Epidermal melanocyte (primary cell): ENCODE results near the gene PNPLA7.
A peak's percentile ranks its signal among the peaks of the same experiment; 100 is the strongest.
"Not testable (repeated sequence)": the region's sequence is repeated elsewhere in the genome, so short reads cannot be mapped to it uniquely, and the experiment has no call there.

Source experiments
- DNase-seq: peaks from one replicate; pipeline ENCODE4 v3.0.0; 2011; ENCODE audit warnings: low spot score; ENCODE audit not compliant: insufficient read length

Gene PNPLA7

DNA sequence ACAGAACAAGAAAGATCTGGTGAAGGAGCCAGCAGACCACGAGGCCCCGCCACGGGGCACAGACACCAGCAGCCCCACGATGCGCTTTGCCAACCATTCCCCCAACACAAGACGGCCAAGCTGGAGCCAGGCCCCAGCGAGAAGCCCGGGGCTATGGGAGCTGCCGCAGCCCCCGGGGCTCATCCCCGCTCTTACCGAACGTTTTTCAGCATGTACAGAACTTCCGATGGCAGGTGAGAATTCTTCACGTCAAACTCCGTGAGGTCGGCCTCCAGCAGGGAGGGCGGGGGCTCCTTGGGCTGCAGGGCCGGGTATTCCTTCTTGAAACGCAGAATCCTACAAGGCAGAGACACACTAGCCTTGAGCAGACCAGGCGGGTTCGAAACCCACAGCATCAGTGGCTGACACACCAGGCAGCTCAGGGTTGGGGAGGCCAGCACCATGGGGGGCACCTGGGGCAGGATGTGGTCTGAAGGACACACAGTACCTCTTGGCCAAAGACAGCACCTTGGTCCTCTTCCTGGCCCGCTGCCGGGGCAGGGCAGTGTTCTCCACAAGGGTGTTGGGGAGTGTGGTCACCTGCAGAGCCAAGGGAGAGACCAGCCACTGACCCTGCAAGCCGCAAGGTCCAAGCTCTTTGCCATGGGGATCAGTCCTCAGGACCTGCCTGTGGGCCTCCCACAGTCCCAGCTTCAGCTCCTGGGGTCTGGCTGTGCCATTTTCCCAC lies 6.8 kb downstream of the PNPLA7 start:
- no peak for DNase-seq

DNA sequence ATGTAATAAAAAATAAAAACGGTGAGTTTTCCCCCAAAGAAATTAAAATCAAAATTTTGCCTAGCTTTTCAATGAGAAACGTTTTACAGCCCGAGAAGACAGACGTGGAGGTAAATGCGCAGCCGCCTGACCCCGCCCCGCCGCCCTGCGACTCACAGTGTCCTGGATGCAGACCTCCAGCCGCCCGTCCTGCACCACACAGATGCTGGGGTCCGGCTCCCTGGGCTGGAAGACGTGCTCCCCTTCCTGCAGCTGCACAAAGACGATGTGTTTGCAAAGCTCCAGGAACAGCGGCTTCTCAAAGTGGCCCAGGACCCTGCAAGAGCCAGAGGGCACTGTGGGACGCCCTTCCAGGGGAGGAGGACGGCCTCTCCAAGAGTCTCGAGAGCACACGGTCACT lies 7.7 kb downstream of the PNPLA7 start:
- DNase-seq: no peak

DNA sequence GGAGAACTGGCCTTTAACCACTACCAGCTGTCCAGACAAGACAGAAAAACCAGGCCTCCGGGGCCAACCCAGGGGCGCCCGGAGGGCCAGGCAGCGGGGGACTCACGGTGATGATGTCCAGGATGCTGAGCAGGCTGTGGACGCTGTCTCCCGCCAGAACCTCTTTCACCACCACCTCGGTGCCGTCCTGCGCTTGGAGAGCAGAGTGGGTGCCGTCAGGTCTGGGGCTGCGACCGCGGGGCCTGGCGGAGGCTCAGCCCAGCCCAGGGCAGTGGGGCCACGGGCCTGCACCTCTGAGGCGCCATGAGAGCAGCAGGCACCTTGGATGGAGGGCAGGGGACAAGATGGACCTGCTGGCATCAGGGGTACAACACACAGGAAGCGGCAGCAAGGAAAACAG lies 9.7 kb downstream of the PNPLA7 start:
- DNase-seq: no peak

DNA sequence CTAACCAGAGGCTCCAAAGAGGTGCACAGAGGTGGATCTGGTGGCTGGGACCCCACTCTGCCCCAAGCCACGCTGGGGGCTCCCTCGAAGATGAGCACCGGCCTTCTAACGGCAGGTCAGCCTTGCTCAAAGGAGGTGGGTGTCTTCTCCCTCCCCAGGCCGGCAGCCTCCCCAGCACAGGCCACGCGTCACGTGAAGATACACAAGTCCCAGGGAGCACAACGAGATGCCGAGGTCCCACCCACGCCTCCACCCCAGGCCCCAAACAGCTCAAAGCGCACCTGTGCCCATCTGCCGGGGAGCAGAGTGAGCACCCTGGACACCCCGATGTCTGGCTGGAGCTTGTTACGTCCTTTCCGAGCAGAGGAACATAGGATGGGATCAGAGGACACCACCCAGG lies 12.1 kb downstream of the PNPLA7 start:
- no peak for DNase-seq

DNA sequence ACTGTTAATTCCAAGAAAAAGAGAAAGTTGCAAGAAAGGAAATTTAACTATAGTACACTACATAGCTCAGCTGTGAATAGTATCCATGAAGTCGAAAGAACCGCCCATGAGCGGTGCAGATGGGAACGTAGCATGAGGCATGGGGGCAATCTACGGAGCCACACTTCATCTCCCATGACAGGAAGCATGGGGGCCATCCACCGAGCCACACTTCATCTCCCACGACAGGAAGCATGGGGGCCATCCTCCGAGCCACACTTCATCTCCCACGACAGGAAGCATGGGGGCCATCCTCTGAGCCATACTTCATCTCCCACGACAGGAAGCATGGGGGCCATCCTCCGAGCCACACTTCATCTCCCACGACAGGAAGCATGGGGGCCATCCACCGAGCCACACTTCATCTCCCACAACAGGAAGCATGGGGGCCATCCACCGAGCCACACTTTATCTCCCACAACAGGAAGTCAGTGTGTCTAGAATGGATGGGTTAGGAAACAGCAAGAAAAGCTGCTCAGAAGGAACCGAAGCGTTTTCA lies 13.5 kb downstream of the PNPLA7 start:
- not testable (repeated sequence) for DNase-seq

DNA sequence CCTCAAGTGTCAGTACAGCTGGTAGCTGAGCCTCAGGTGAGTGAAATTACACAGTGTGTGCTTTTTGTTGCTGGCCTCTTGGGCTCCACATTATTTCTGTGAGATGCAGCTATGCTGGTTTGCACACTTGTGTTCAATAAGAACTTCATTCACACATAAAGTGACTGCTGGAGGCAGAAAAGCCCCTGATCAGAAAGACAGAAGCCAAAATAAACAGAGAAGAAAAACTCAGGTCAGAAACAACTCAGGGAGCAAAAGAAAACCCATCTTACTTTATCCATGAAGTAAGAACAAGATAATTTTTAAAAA lies 15.1 kb downstream of the PNPLA7 start:
- DNase-seq: no peak

DNA sequence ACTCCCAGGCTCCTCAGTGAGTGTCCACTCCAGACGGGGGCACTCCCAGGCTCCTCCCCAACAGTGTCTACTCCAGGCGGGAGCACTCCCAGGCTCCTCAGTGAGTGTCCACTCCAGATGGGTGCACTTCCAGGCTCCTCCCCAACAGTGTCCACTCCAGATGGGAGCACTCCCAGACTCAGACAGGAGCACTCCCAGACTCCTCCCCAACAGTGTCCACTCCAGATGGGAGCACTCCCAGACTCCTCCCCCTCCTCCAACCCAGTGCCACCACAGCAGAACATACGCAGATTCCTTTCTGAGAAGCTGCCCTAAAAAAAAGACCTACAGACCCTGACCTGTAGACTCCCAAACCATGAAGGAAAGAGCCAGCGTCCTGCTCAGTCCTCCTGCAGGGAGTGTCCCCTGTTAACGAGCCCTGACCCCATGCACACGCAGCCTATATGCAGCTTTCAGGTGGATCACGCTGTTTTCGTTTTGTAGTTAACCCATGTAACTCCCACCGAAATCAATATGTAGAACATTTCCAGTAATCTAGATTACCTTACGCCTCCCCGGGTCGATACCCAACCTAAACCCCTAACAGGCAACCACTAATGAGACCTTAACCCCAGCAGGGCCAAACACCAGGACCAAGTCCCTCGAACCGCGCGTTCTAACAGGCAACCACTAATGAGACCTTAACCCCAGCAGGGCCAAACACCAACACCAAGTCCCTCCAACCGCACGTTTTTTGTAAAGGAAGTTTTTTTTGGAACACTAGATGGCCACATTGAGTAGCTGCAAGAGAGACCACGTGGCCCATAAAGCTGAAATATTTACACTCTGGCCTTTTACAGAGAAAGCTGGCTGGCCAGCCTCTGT lies 15.7 kb downstream of the PNPLA7 start:
- peak; percentile 77 for DNase-seq

DNA sequence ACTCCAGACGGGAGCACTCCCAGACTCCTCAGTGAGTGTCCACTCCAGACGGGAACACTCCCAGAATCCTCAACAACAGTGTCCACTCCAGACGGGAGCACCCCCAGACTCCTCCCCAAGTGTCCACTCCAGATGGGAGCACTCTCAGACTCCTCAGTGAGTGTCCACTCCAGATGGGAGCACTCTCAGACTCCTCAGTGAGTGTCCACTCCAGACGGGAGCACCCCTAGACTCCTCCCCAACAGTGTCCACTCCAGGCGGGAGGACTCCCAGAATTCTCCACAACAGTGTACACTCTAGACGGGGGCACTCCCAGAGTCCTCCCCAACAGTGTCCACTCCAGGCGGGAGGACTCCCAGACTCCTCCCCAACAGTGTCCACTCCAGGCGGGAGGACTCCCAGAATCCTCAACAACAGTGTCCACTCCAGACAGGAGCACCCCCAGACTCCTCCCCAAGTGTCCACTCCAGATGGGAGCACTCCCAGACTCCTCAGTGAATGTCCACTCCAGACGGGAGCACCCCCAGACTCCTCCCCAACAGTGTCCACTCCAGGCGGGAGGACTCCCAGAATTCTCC lies 17.2 kb downstream of the PNPLA7 start:
- not testable (repeated sequence) for DNase-seq

DNA sequence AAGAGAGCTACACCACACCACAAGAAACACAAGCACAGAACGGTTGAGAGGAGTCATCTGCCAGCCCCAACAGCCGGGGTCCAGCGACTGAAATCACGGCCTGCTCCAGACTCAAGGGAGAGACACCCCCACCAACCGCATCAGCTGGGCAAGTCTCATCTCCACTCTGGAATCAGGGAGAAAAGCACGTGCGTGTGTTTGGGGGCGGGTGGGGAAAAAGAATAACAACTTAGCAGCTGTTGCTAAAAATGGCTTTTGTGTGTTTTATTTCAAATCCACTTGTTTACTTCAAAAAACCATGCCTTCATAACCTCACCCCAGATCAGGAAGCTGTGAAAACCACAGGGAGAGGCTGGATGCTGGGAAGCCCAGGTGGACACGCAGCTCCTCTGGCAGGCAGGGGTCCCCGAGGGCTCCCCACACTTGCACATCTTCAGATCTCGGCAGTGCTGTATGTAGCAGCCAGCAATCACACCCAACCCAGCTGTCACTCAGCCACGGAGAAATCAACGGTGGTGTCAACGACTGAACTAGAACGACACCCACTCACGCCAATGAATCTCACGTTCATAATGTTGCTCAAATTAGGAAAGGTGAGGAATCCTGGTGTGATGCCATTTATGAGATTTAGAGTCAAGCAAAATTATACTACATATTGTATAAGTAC lies 19.0 kb downstream of the PNPLA7 start:
- DNase-seq: no peak

DNA sequence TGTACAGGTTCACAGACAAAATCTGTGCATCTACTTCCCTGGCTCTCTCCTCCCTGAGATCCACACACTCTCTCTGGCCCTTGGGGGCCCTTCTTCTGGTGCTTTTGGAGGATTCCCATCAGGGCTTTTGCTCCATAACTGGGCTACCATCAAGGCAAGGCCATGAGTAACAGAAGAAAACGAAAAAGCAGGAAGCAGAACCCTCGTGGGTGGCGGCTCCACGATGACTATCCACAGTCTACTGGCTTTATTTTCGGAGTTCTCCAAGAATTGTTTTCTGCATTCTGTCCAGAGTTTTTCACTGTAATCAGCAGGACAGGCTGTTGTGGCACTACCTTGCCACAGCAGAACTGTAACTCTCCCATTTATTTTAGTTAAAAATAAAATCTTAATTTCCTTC lies 19.9 kb downstream of the PNPLA7 start:
- no peak for DNase-seq

DNA sequence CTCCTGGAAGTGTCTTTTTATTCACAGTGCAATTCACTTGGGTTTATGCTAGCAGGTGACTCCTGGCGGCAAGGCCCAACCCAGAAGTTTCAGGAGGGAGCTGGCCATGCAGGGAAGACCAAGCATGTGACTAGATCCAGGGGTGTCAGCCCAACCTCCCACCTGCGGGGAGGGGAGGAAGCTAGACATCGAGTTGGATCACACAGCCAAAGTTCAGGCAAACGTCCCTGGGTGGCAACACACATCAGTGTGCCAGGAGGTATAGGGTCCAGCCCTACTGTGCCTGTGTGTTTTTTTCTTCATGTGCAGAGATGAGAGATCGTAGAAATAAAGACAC lies 25.3 kb downstream of the PNPLA7 start:
- no peak for DNase-seq

DNA sequence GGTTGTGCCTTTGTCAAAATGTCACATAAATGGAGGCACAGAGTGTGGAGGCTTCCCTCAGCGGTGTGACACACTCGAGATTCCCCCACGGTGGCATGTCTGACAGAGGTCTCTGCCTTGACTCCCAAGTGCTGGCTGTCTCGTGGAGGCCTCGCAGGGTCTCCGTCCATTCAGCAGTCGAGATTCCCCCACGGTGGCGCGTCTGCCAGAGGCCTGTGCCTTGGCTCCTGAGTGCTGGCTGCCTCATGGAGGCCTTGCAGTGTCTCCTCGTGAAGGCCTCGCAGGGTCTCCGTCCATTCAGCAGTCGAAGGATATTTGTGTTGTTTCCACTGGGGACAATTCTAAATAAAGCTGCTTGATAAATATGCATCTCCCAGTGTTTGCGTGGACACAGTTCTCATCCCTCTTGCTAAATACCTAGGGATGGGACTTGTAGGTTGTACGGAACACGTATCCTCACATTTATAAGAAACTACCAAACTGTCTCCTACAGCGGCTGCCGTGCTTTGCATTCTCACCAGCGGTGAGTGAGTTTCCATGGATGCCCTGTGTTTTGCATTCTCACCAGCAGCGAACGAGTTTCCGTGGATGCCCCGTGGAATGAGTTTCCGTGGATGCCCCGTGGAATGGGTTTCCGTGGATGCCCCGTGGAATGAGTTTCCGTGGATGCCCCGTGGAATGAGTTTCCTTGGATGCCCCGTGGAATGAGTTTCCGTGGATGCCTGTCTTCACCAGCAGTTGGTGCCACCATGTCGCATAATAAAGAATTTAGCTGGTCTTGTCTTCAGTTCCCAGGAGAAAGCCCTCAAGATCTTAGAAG lies 25.8 kb downstream of the PNPLA7 start:
- DNase-seq: no peak

DNA sequence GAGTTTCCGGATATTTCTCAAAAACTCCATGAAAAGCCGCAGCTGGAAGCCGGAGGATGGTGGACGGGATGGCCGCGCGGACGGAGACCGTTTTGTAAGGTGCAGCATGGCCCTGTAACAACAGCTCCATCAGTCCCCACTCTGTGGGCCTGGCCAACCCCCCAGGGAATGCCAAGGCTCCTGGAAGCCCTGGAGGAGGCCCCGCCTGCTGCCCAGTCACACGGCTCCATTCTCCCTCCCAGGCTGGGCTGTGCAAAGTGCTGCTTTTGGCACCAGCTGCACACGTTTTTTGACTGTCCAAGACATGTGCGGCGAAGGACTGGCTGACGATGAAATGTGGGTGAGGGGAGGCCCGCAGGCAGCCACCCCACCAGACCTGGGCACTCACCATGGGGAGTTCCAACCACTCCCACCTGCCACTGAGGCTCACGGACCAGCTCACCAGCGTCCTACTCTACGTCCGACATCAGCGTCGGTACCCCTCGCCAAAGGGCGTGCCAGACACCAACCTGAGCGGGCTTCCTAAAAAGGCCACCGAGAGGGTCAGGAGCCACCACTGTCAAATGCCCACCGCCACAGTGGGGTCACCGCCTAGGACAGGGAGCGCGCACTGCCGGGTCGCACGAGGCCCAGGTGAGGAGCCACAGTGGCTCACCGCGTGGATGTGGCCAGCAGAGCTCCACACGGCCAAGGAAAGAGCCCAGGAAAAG lies 27.3 kb downstream of the PNPLA7 start:
- DNase-seq: no peak

DNA sequence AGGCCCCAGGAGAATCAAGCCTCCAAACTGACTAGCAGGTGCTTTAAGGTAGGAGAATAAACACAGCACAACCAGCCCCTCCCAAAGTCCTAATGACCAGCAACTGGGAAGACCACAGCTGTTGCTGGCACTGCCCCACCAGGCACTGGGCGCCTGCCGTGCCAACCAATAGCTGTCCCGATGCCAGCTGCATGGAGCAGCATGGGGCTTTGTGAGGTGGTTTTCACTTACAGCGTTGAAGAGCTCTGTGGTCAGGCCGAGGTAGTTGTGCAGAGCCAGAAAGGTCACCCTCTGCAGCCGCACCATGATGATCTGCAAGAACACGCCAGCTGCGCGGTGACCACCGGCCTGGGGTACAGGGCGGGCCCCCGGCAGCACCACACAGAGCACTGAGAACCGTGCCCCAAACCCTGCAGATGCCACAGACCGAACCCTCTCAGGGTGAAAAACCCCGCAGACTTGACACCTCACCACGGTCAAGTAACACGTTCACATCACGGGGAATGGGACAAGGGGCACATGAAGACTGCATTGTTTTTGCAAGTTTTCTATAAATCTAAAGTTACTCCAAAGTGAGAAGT lies 28.7 kb downstream of the PNPLA7 start:
- DNase-seq: no peak

DNA sequence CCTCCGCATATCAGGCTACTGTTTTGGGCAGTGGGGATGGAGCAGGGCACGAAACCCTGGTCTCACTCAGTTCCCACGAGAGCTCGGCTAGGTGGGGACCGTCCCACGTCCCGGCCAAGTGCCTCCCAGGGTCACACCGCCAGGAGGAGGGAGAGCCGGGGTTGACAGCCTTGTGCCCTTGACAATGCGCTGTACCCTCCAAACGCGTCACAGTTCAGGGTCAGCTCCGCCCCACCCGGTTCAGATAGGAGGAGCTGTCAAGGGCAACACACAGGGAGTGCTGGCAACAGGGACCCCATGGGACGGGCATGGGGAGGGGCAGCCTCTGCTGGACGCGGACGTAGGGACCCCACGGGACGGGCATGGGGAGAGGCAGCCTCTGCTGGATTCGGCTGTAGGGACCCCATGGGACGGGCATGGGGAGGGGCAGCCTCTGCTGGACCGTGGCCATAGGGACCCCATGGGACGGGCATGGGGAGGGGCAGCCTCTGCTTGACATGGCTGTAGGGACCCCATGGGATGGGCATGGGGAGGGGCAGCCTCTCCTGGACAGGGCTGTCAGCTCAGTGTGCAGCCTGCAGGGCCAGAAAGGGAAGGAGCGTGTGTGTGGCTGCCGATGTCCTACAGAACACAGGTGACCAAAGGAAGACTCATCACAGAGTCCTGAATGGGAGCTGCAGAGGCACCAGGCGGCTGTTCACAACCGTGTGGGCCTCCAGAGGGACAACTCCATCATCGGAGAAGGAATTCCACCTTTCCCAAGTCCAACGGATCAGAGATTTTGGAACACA lies 29.4 kb downstream of the PNPLA7 start:
- DNase-seq: no peak

DNA sequence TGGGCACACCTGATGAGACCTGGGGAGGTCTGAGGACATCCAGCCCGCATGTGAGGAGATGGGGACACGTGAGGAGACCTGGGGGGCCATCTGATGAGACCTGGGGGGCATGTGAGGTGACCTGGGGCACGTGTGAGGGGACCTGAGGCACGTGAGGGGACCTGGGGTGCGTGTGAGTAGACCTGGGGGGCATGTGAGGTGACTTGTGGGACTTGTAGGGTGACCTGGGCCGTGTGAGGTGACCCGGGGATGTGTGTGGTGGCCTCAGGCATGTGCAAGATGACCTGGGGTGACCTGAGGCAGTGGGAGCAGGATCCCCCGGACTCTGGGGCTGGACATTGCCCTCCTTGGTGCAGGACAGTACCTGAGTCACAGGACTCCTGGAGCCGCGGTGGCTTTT lies 30.6 kb downstream of the PNPLA7 start:
- DNase-seq: no peak

DNA sequence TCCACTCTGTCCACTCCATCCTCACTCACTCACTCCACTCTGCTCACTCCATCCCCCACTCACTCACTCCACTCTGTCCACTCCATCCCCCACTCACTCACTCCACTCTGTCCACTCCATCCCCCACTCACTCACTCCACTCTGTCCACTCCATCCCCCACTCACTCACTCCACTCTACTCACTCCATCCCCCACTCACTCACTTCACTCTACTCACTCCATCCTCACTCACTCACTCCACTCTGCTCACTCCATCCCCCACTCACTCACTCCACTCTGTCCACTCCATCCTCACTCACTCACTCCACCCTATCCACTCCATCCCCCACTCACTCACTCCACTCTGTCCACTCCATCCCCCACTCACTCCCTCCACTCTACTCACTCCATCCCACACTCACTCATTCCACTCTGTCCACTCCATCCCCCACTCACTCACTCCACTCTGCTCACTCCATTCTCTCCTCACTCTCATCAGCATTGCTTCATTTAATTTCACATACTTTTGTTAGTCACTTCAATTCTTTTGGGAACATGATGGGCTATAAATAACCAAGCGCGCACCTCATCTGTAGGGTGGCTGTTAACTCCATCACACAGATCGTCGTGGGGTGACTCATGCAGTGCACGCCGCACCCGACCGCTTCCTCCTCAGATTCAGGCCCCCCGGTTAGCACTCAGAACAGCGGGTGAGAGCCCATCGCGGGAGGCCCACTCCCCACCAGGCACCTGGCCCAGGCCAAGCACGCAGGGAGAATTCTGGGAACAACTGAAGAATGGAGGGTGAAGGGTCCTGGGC lies 31.3 kb downstream of the PNPLA7 start:
- DNase-seq: not testable (repeated sequence)

DNA sequence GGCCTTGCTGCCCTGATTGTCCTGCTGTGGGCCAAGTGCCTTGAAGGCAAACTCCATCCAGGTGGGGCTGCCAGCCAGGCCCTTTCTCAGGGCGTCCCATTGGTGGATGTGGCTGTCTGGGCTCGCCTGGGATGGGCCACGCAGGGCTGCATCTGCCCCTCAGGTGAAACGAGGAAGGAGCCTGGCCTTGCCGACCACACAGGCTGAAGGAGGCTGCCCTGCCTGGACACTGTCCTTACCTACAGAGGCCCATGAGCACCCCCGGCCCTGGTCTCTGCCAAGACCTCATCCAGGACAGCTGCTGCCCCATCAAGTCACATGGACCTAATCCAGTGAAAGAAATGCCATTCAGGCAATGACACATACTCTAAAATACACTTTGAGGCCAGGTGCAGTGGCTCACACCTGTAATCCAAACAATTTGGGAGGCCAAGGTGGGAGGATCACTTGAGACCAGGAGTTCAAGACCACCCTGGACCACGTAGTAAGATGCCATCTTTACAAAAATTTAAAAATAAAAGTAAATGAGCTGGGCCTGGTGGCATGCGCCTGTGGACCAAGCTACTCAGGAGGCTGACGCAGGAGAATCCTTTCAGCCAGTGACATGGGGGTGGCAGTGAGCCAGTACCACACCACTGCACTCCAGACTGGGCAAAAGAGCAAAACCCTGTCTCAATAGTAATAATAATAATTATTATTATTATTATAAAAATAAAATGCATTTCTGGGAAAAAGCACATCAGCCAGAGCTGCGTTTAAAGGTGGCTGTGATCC lies 33.9 kb downstream of the PNPLA7 start:
- no peak for DNase-seq
